Trophoblast cell (in vitro differentiated cells and primary cell): Measurements from ENCODE around the gene TTC21B.
"Not testable (repeated sequence)": the region's sequence is repeated elsewhere in the genome, so short reads cannot be mapped to it uniquely, and the experiment has no call there.

Experiments
- DNase-seq, 2 donors: peaks; one replicate each; pipeline ENCODE4 v3.0.0-alpha.2; 2016
- H2AFZ ChIP-seq: 2 replicates; pipeline ENCODE4 v1.6.1; 2013; ENCODE audit warnings: low read length, moderate library complexity, mild to moderate bottlenecking; ENCODE audit not compliant: insufficient read depth, poor library complexity
- H2AK5ac ChIP-seq: 2 replicates; pipeline ENCODE4 v1.6.1; 2013; ENCODE audit warnings: mild to moderate bottlenecking, low read length
- H2BK120ac ChIP-seq: 2 replicates; pipeline ENCODE4 v1.6.1; 2013; ENCODE audit warnings: low read length, mild to moderate bottlenecking, moderate library complexity; ENCODE audit not compliant: insufficient read depth, poor library complexity
- H2BK12ac ChIP-seq: 2 replicates; pipeline ENCODE4 v1.6.1; 2013; ENCODE audit warnings: mild to moderate bottlenecking, low read length, moderate library complexity
- H2BK5ac ChIP-seq: 2 replicates; pipeline ENCODE4 v1.6.1; 2013; ENCODE audit warnings: low read length, low read depth, moderate library complexity, mild to moderate bottlenecking; ENCODE audit not compliant: poor library complexity
- H3K14ac ChIP-seq: 2 replicates; pipeline ENCODE4 v1.6.1; 2013; ENCODE audit warnings: mild to moderate bottlenecking, low read length
- H3K18ac ChIP-seq: 2 replicates; pipeline ENCODE4 v1.6.1; 2013; ENCODE audit warnings: mild to moderate bottlenecking, low read length
- H3K23ac ChIP-seq: 2 replicates; pipeline ENCODE4 v1.6.1; 2013; ENCODE audit warnings: low read length
- H3K27ac ChIP-seq: 2 replicates; pipeline ENCODE4 v1.5.1; 2013; ENCODE audit warnings: low read depth, mild to moderate bottlenecking, inconsistent platforms, low read length, moderate library complexity
- H3K27me3 ChIP-seq: 2 replicates; pipeline ENCODE4 v1.6.1; 2013; ENCODE audit warnings: inconsistent platforms, mild to moderate bottlenecking, low read length, moderate library complexity; ENCODE audit not compliant: insufficient read depth
- H3K36me3 ChIP-seq, 2 experiments: 1 replicate in 1 of 2; 2 replicates in 1 of 2; pipeline ENCODE4 v1.6.1; 2013; ENCODE audit warnings: low read length in 2 of 2, mild to moderate bottlenecking in 2 of 2, moderate library complexity in 1 of 2; ENCODE audit not compliant: insufficient read depth in 2 of 2, control insufficient read depth in 1 of 2
- H3K4ac ChIP-seq: 2 replicates; pipeline ENCODE4 v1.6.1; 2013; ENCODE audit warnings: low read depth, mild to moderate bottlenecking, low read length, moderate library complexity
- H3K4me1 ChIP-seq, 2 experiments: 1 replicate in 1 of 2; 2 replicates in 1 of 2; pipeline ENCODE4 v1.6.1; 2013; ENCODE audit warnings: low read length in 2 of 2, mild to moderate bottlenecking in 2 of 2, moderate library complexity in 1 of 2; ENCODE audit not compliant: insufficient read depth in 2 of 2, control insufficient read depth in 1 of 2
- H3K4me2 ChIP-seq: 2 replicates; pipeline ENCODE4 v1.6.1; 2013; ENCODE audit warnings: inconsistent platforms, mild to moderate bottlenecking, low read length, moderate library complexity
- H3K4me3 ChIP-seq: 2 replicates; pipeline ENCODE4 v1.5.1; 2013; ENCODE audit warnings: mild to moderate bottlenecking, low read depth, low read length, inconsistent platforms
- H3K79me1 ChIP-seq: one replicate; pipeline ENCODE4 v1.6.1; 2013; ENCODE audit warnings: low read length
- H3K79me2 ChIP-seq: 2 replicates; pipeline ENCODE4 v1.6.1; 2013; ENCODE audit warnings: low read length, mild to moderate bottlenecking; ENCODE audit not compliant: control insufficient read depth, insufficient read depth, poor library complexity
- H3K9ac ChIP-seq: 2 replicates; pipeline ENCODE4 v1.6.1; 2013; ENCODE audit warnings: mild to moderate bottlenecking, low read length
- H3K9me3 ChIP-seq: 2 replicates; pipeline ENCODE4 v1.6.1; 2013; ENCODE audit warnings: low read depth, mild to moderate bottlenecking, control low read depth, inconsistent platforms, low read length; ENCODE audit not compliant: insufficient read depth
- H4K12ac ChIP-seq: 2 replicates; pipeline ENCODE4 v1.6.1; 2013; ENCODE audit warnings: low read depth, mild to moderate bottlenecking, low read length, moderate library complexity
- H4K8ac ChIP-seq: 2 replicates; pipeline ENCODE4 v1.6.1; 2013; ENCODE audit warnings: low read depth, mild to moderate bottlenecking, low read length, moderate library complexity
- H4K91ac ChIP-seq: one replicate; pipeline ENCODE4 v1.6.1; 2013; ENCODE audit warnings: low read depth, mild to moderate bottlenecking, low read length, moderate library complexity
- WGBS: extraction: QIAGEN DNeasy Blood & Tissue Kit; methylation state at CpG from one replicate; pipeline ENCODE4 v1.1.7; 2013; ENCODE audit warnings: missing lambda C conversion rate; ENCODE audit not compliant: insufficient read length, insufficient coverage; ENCODE audit errors: extremely low coverage; 5-methylcytosine and 5-hydroxymethylcytosine counted together

TTC21B gene

GRCh38 chr2:165985120-165985519, 31.5 kb upstream of the TTC21B start:
- no peak overlapping the region for H3K23ac ChIP-seq
- H3K4ac ChIP-seq = no peak overlapping the region
- DNase-seq = no peak
- no peak overlapping the region for H3K9ac ChIP-seq
- no peaks in the 10 kb centered on the region for H3K36me3 ChIP-seq
- H3K4me2 ChIP-seq = no peak overlapping the region
- no peak overlapping the region for H4K8ac ChIP-seq
- H3K27me3 ChIP-seq = no peaks in the 10 kb centered on the region
- no peak overlapping the region for H2BK120ac ChIP-seq
- no peak overlapping the region for H4K12ac ChIP-seq
- H4K91ac ChIP-seq = no peak overlapping the region
- H3K79me2 ChIP-seq = no peaks in the 10 kb centered on the region
- H3K27ac ChIP-seq = no peak overlapping the region
- H2BK12ac ChIP-seq = no peak overlapping the region
- H2AK5ac ChIP-seq = no peak overlapping the region
- H3K9me3 ChIP-seq = no peaks in the 10 kb centered on the region
- H3K4me3 ChIP-seq = no peak overlapping the region
- no peak overlapping the region for H3K14ac ChIP-seq
- no peak overlapping the region for H2BK5ac ChIP-seq
- H3K79me1 ChIP-seq = no peaks in the 10 kb centered on the region
- no peak overlapping the region for H3K18ac ChIP-seq
- no peaks in the 10 kb centered on the region for H3K4me1 ChIP-seq
- no peak overlapping the region for H2AFZ ChIP-seq

GRCh38 chr2:165972161-165972560, 18.6 kb upstream of the TTC21B start:
- H3K23ac ChIP-seq, H3K9me3 ChIP-seq, H3K14ac ChIP-seq, H3K4ac ChIP-seq, H2AFZ ChIP-seq, H3K27ac ChIP-seq, H2BK5ac ChIP-seq, H4K8ac ChIP-seq, H4K91ac ChIP-seq, H2BK12ac ChIP-seq, H3K79me1 ChIP-seq, H2AK5ac ChIP-seq, H3K4me2 ChIP-seq, H3K4me1 ChIP-seq, H3K4me3 ChIP-seq, H3K36me3 ChIP-seq, H3K79me2 ChIP-seq, H2BK120ac ChIP-seq, H3K27me3 ChIP-seq, H4K12ac ChIP-seq, H3K9ac ChIP-seq, H3K18ac ChIP-seq: not testable (repeated sequence)
- peak in 1 of 2 donors; percentile 60 for DNase-seq

- no peak overlapping the region for H3K4me2 ChIP-seq
- peak overlapping the region; percentile 53 for H3K9ac ChIP-seq
- no peak overlapping the region for H3K27ac ChIP-seq
- no peak overlapping the region for H2BK12ac ChIP-seq
- H2AFZ ChIP-seq = no peak overlapping the region
- DNase-seq = no peak
- H3K36me3 ChIP-seq = no peaks in the 10 kb centered on the region
- no peak overlapping the region for H4K8ac ChIP-seq
- no peak overlapping the region for H4K12ac ChIP-seq
- no peak overlapping the region for H3K4me3 ChIP-seq
- H3K27me3 ChIP-seq = no peaks in the 10 kb centered on the region
- no peaks in the 10 kb centered on the region for H3K4me1 ChIP-seq
- H3K23ac ChIP-seq = no peak overlapping the region
- WGBS = no CpG with 5 or more reads among the region's 1 CpG
- H3K79me1 ChIP-seq = no peaks in the 10 kb centered on the region
- no peak overlapping the region for H2BK120ac ChIP-seq
- no peak overlapping the region for H3K4ac ChIP-seq
- no peaks in the 10 kb centered on the region for H3K9me3 ChIP-seq
- H3K14ac ChIP-seq = no peak overlapping the region
- H3K79me2 ChIP-seq = no peaks in the 10 kb centered on the region
- no peak overlapping the region for H2AK5ac ChIP-seq
- no peak overlapping the region for H4K91ac ChIP-seq
- no peak overlapping the region for H3K18ac ChIP-seq
- H2BK5ac ChIP-seq = no peak overlapping the region
These were observed 17.1 kb upstream of the TTC21B start for GRCh38 chr2:165970663-165971062.

GRCh38 chr2:165969227-165969626, 15.7 kb upstream of the TTC21B start:
- Histone ChIP-seq H3K4me1 (no peaks in the 10 kb centered on the region), H3K4me3 (no peak overlapping the region), H4K8ac (no peak overlapping the region), H2BK120ac (no peak overlapping the region), H3K79me2 (no peaks in the 10 kb centered on the region), H3K23ac (no peak overlapping the region), H2AFZ (no peak overlapping the region), H3K4ac (no peak overlapping the region), H2BK5ac (no peak overlapping the region), H3K27me3 (no peaks in the 10 kb centered on the region), H4K12ac (no peak overlapping the region), H3K79me1 (no peaks in the 10 kb centered on the region), H3K4me2 (no peak overlapping the region), H2AK5ac (no peak overlapping the region), H2BK12ac (no peak overlapping the region), H3K18ac (no peak overlapping the region), H3K14ac (no peak overlapping the region), H3K36me3 (no peaks in the 10 kb centered on the region), H3K9ac (no peak overlapping the region), H3K9me3 (no peaks in the 10 kb centered on the region), H3K27ac (no peak overlapping the region), H4K91ac (no peak overlapping the region)
- no CpG with 5 or more reads among the region's 2 CpGs for WGBS
- DNase-seq = no peak

GRCh38 chr2:165967746-165968145, 14.2 kb upstream of the TTC21B start:
- Histone ChIP-seq H2BK5ac (no peak overlapping the region), H3K27ac (no peak overlapping the region), H3K23ac (no peak overlapping the region), H2AK5ac (no peak overlapping the region), H3K36me3 (no peaks in the 10 kb centered on the region), H2BK120ac (no peak overlapping the region), H3K9me3 (no peaks in the 10 kb centered on the region), H2BK12ac (no peak overlapping the region), H2AFZ (no peak overlapping the region), H3K79me1 (no peaks in the 10 kb centered on the region), H4K8ac (no peak overlapping the region), H3K4ac (no peak overlapping the region), H3K79me2 (no peaks in the 10 kb centered on the region), H4K12ac (no peak overlapping the region), H3K27me3 (no peaks in the 10 kb centered on the region), H3K4me2 (no peak overlapping the region), H3K4me1 (no peaks in the 10 kb centered on the region), H3K4me3 (no peak overlapping the region), H3K14ac (no peak overlapping the region), H3K9ac (no peak overlapping the region), H3K18ac (no peak overlapping the region), H4K91ac (no peak overlapping the region)
- no CpG with 5 or more reads among the region's 3 CpGs for WGBS
- DNase-seq = no peak
